Small intestine (tissue), 7 donors: ENCODE data around the gene CHST13. TPM values are rescaled to one million over a fixed set of nuclear protein-coding genes. Genes with fewer than 3 reads are reported as not detected.

Experiments used
- DNase-seq, 2 donors: peaks; one replicate each; pipeline versions ENCODE4 v3.0.0 to v3.0.0-alpha.2; 2013
- FAIRE-seq: peaks from 2 replicates; lab custom pipeline; 2012; peaks lifted over from hg19 to GRCh38; lab: Jason Lieb, UNC
- H3K27ac ChIP-seq, 3 donors: one replicate each; pipeline ENCODE4 v1.5.1; 2013; ENCODE audit warnings: low read length in 2 of 3, mild to moderate bottlenecking in 2 of 3, control low read depth in 1 of 3, inconsistent platforms in 1 of 3, low read depth in 1 of 3, moderate library complexity in 1 of 3
- H3K27me3 ChIP-seq, 3 donors: one replicate each; pipeline ENCODE4 v1.6.1; 2013; ENCODE audit warnings: low read length in 3 of 3, inconsistent platforms in 1 of 3; ENCODE audit not compliant: control insufficient read depth in 3 of 3, insufficient read depth in 3 of 3
- H3K36me3 ChIP-seq, 3 donors: one replicate each; pipeline ENCODE4 v1.6.1; 2013; ENCODE audit warnings: low read length in 3 of 3, inconsistent platforms in 1 of 3, low read depth in 1 of 3, mild to moderate bottlenecking in 1 of 3, moderate library complexity in 1 of 3; ENCODE audit not compliant: control insufficient read depth in 3 of 3, insufficient read depth in 2 of 3
- H3K4me1 ChIP-seq, 3 donors: one replicate each; pipeline ENCODE4 v1.6.1; 2013; ENCODE audit warnings: low read length in 2 of 3, inconsistent platforms in 1 of 3, low read depth in 1 of 3, mild to moderate bottlenecking in 1 of 3, moderate library complexity in 1 of 3; ENCODE audit not compliant: control insufficient read depth in 3 of 3, insufficient read depth in 2 of 3
- H3K4me3 ChIP-seq, 3 donors: one replicate each; pipeline ENCODE4 v1.5.1; 2013; ENCODE audit warnings: low read length in 3 of 3, control low read depth in 1 of 3, inconsistent platforms in 1 of 3, low read depth in 1 of 3, mild to moderate bottlenecking in 1 of 3, moderate library complexity in 1 of 3
- H3K9me3 ChIP-seq, 2 donors: one replicate each; pipeline ENCODE4 v1.6.1; 2013; ENCODE audit warnings: low read depth in 1 of 2, low read length in 1 of 2; ENCODE audit not compliant: control insufficient read depth in 2 of 2, insufficient read depth in 1 of 2
- WGBS, 3 donors: extraction: QIAGEN DNeasy Blood & Tissue Kit; methylation state at CpG; one replicate each; pipeline ENCODE4 v1.1.7; 2013; 5-methylcytosine and 5-hydroxymethylcytosine counted together
- polyA plus RNA-seq, 4 donors: library from polyadenylated mRNA; stranded (reverse) in 3 of 4; unstranded in 1 of 4; fragments of 200-250 nt in 3 of 4; fragments of 120-200 nt in 1 of 4; gene quantifications; one replicate each; pipeline versions ENCODE4 v1.2.1 to v1.2.3, GENCODE V29; 2013
- donor health status: healthy with polysubstance abuse.
- donor health status: control.
- donor health status: control.
- donor health status: Bipolar disorder and iron deficiency.
- donor health status: healthy.

Gene CHST13
- polyA plus RNA-seq, 4 donors = 0.21 to 95.9 (median 1.4) TPM

GRCh38 chr3:126485176-126485897 lies 38.6 kb upstream of the CHST13 start:
- no peak for FAIRE-seq
- H3K9me3 ChIP-seq = no peaks in the 10 kb centered on the region
- DNase-seq = no peak
- peaks cover 0 to 15% (median 0%) of the 10 kb centered on the region in 3 donors for H3K4me1 ChIP-seq
- H3K4me3 ChIP-seq = no peak overlapping the region
- no peaks in the 10 kb centered on the region for H3K36me3 ChIP-seq
- H3K27ac ChIP-seq = no peak overlapping the region
- 85 to 92% (median 88%) methylated on average over 8 of the region's 8 CpGs for WGBS, 3 donors
- peaks cover 0 to 3% (median 0%) of the 10 kb centered on the region in 3 donors for H3K27me3 ChIP-seq

GRCh38 chr3:126485956-126486355 lies 38.0 kb upstream of the CHST13 start:
- WGBS, 3 donors = 95 to 97% (median 96%) methylated on average over 9 of the region's 9 CpGs
- FAIRE-seq = no peak
- no peak overlapping the region for H3K4me3 ChIP-seq
- DNase-seq = no peak
- H3K27ac ChIP-seq = no peak overlapping the region
- H3K4me1 ChIP-seq = peaks cover 0 to 14% (median 0%) of the 10 kb centered on the region in 3 donors
- H3K9me3 ChIP-seq = no peaks in the 10 kb centered on the region
- H3K36me3 ChIP-seq = no peaks in the 10 kb centered on the region
- peaks cover 0 to 3% (median 0%) of the 10 kb centered on the region in 3 donors for H3K27me3 ChIP-seq

DNA sequence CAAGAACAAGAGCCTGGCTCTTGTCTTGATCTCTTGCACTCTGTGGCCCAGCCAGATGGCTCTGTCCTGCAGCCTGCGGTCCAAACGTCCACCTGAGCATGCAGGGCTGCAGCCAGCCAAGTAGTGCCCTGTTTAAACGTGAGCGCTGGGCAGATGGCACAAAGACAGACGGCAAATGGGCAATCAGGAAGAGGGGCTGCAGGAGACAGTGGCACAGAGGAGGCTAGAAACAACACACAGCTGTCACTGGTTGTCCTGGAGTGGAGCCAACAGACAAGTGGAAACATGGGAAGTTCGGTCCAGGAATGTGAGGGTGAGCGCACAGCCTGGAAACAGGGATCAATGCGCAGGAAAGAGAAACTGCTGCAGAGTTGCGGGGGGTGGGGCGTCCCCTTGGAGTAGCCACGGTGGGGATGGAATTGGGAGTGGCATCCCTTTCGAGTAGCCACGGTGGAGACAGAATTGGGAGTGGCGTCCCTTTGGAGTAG lies 37.6 kb upstream of the CHST13 start:
- H3K36me3 ChIP-seq = no peaks in the 10 kb centered on the region
- DNase-seq (no peak), FAIRE-seq (no peak)
- no peak overlapping the region for H3K4me3 ChIP-seq
- no peaks in the 10 kb centered on the region for H3K9me3 ChIP-seq
- peaks cover 0 to 10% (median 0%) of the 10 kb centered on the region in 3 donors for H3K4me1 ChIP-seq
- peaks cover 0 to 3% (median 0%) of the 10 kb centered on the region in 3 donors for H3K27me3 ChIP-seq
- 75 to 79% (median 77%) methylated on average over 14 of the region's 14 CpGs for WGBS, 3 donors
- no peak overlapping the region for H3K27ac ChIP-seq

GRCh38 chr3:126487151-126487771 lies 36.7 kb upstream of the CHST13 start:
- no peak for FAIRE-seq

GRCh38 chr3:126488185-126488584 lies 35.8 kb upstream of the CHST13 start:
- WGBS, 3 donors = 83 to 88% (median 84%) methylated on average over 14 of the region's 14 CpGs
- peaks cover 0 to 3% (median 0%) of the 10 kb centered on the region in 3 donors for H3K27me3 ChIP-seq
- H3K4me1 ChIP-seq = no peaks in the 10 kb centered on the region
- no peak for FAIRE-seq
- no peak for DNase-seq
- no peak overlapping the region for H3K27ac ChIP-seq
- no peaks in the 10 kb centered on the region for H3K9me3 ChIP-seq
- H3K36me3 ChIP-seq = no peaks in the 10 kb centered on the region
- H3K4me3 ChIP-seq = no peak overlapping the region

More at GRCh38 chr3:126487151-126487771, 36.7 kb upstream of the CHST13 start:
- peaks cover 0 to 3% (median 0%) of the 10 kb centered on the region in 3 donors for H3K27me3 ChIP-seq
- H3K27ac ChIP-seq = no peak overlapping the region
- WGBS, 3 donors = 55 to 63% (median 58%) methylated on average over 17 of the region's 17 CpGs
- H3K4me3 ChIP-seq = no peak overlapping the region
- no peak for DNase-seq
- H3K9me3 ChIP-seq = no peaks in the 10 kb centered on the region
- H3K36me3 ChIP-seq = no peaks in the 10 kb centered on the region
- H3K4me1 ChIP-seq = peaks cover 0 to 1% (median 0%) of the 10 kb centered on the region in 3 donors

DNA sequence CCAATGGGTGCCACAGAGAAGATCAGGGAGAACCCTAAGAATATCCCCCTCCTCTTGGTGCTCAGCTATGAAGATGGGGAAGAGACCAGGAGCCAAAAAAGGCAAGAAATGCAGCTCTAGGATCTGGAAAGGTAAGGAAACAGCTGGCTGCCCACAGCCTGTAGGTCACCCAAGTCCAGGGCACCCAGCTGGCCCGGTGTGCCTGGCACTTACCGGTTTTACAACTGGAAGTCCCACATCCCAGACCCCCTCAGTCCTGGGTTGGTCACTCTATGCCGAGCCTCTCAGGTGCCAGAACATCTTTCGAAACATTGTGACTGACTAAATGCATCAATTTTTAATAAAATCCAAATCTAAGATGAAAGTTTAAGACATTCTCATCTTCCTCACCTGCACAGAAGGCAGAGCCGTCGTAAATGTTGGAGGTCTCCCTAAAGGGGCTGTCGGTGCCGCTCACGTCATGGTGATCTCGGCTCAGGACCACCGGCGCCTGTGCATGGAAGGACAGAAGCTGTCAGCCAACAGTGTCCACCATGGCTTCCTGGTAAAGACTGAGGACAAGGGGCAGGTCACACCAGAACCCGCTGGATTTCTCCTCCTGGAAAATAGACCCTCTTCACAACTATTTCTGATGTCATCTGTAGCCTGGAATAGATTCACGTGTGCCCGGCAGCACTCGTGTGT lies 34.9 kb upstream of the CHST13 start:
- FAIRE-seq (no peak), DNase-seq (no peak)
- H3K27me3 ChIP-seq = peaks cover 0 to 3% (median 0%) of the 10 kb centered on the region in 3 donors
- no peak overlapping the region for H3K4me3 ChIP-seq
- 90 to 91% (median 90%) methylated on average over 16 of the region's 16 CpGs for whole genome bisulfite sequencing, 3 donors
- H3K9me3 ChIP-seq = no peaks in the 10 kb centered on the region
- no peaks in the 10 kb centered on the region for H3K36me3 ChIP-seq
- no peaks in the 10 kb centered on the region for H3K4me1 ChIP-seq
- no peak overlapping the region for H3K27ac ChIP-seq

DNA sequence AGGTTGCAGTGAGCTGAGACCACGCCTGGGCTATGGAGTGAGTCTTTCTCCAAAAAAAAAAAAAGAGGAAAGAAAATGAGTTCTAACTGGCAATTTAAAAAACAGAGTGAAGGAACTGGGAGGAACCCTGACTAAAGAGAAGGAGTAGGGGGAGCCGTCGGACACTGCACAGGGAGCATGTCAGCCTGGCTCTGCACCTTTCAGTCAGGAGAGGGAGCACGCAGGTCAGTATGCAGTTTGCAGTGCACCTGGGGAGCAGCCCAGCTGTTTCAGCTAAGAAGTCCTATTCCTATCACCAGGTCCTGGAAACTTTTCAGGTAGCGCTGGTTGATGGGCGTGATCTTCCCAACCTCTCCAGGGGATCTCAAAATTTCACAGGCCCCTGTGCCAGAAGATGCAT lies 33.3 kb upstream of the CHST13 start:
- DNase-seq = no peak
- FAIRE-seq = no peak
- H3K9me3 ChIP-seq = no peaks in the 10 kb centered on the region
- no peaks in the 10 kb centered on the region for H3K4me1 ChIP-seq
- H3K4me3 ChIP-seq = no peak overlapping the region
- H3K36me3 ChIP-seq = no peaks in the 10 kb centered on the region
- H3K27ac ChIP-seq = no peak overlapping the region
- WGBS, 3 donors = 41 to 69% (median 61%) methylated on average over 6 of the region's 6 CpGs
- peaks cover 0 to 3% (median 0%) of the 10 kb centered on the region in 3 donors for H3K27me3 ChIP-seq
